Measurements from ENCODE around the gene EIF2B2. TPM values are rescaled to one million over a fixed set of nuclear protein-coding genes. Genes with fewer than 3 reads are reported as not detected.

The EIF2B2 gene
- total RNA-seq, 2 donors from 2014 or later, result 12.9 to 17.1 TPM

GRCh38 chr14:75030147-75030546 lies 27.4 kb downstream of the EIF2B2 start:
- intact Hi-C loops (cut with DNase I), result no loop called here
- H3K4me1 ChIP-seq, result no peaks in the 10 kb centered on the region
- H3K27ac ChIP-seq, result no peak overlapping the region

GRCh38 chr14:75032939-75033338 lies 30.2 kb downstream of the EIF2B2 start:
- ATAC-seq, result no peak
- 89 to 96% methylated on average over 2 of the region's 2 CpGs for WGBS, 2 donors
- Histone ChIP-seq H3K27me3 (no peaks in the 10 kb centered on the region), H3K27ac (no peak overlapping the region), H3K4me1 (no peaks in the 10 kb centered on the region), H3K9me3 (no peaks in the 10 kb centered on the region), H3K36me3 (replicated peaks in 1 of 2; ENCODE audit: insufficient read depth in 1 of 2, low read depth in 2 of 2) (peaks cover 0 to 10% of the 10 kb centered on the region in 2 donors), H3K4me3 (no peak overlapping the region)
- no peak for DNase-seq
- TF ChIP-seq POLR2A (IDR thresholded peaks at IDR 0.05) (no peak), CTCF (IDR thresholded peaks at IDR 0.05) (no peak)
- intact Hi-C loops (cut with DNase I), result no loop called here

More at GRCh38 chr14:75030147-75030546, 27.4 kb downstream of the EIF2B2 start:
- DNase-seq, result no peak
- Histone ChIP-seq H3K36me3 (replicated peaks in 1 of 2; ENCODE audit: insufficient read depth in 1 of 2, low read depth in 2 of 2) (peaks cover 0 to 8% of the 10 kb centered on the region in 2 donors), H3K27me3 (no peaks in the 10 kb centered on the region), H3K9me3 (no peaks in the 10 kb centered on the region), H3K4me3 (no peak overlapping the region)
- TF ChIP-seq POLR2A (IDR thresholded peaks at IDR 0.05) (no peak), CTCF (IDR thresholded peaks at IDR 0.05) (no peak)
- ATAC-seq, result no peak
- 0% methylated on average over 1 of the region's 1 CpG for WGBS, 2 donors

GRCh38 chr14:75040507-75040906 lies 37.8 kb downstream of the EIF2B2 start:
- H3K9me3 ChIP-seq, result no peaks in the 10 kb centered on the region
- ATAC-seq, result no peak
- no peak for DNase-seq
- TF ChIP-seq POLR2A (IDR thresholded peaks at IDR 0.05) (no peak), CTCF (IDR thresholded peaks at IDR 0.05) (no peak)
- H3K4me3 ChIP-seq, result no peak overlapping the region
- WGBS, 2 donors, result 50 to 59% methylated on average over 1 of the region's 1 CpG
- H3K36me3 ChIP-seq (replicated peaks in 1 of 2; ENCODE audit: insufficient read depth in 1 of 2, low read depth in 2 of 2), result peaks cover 0 to 2% of the 10 kb centered on the region in 2 donors
- intact Hi-C loops (cut with DNase I), result no loop called here
- H3K4me1 ChIP-seq, result peaks cover 32% of the 10 kb centered on the region
- no peaks in the 10 kb centered on the region for H3K27me3 ChIP-seq
- peak overlapping the region in 3 of 4 donors; percentile 5 to 74 (median 66) for H3K27ac ChIP-seq

- no peak for DNase-seq
- intact Hi-C loops (cut with DNase I), result no loop called here
- Histone ChIP-seq H3K4me1 (peaks cover 32% of the 10 kb centered on the region), H3K27me3 (no peaks in the 10 kb centered on the region), H3K27ac (peak overlapping the region in 3 of 4 donors; percentile 59 to 74 (median 66)), H3K36me3 (replicated peaks in 1 of 2; ENCODE audit: insufficient read depth in 1 of 2, low read depth in 2 of 2) (peaks cover 0 to 2% of the 10 kb centered on the region in 2 donors), H3K4me3 (no peak overlapping the region), H3K9me3 (no peaks in the 10 kb centered on the region)
- TF ChIP-seq CTCF (IDR thresholded peaks at IDR 0.05) (no peak), POLR2A (IDR thresholded peaks at IDR 0.05) (no peak)
- WGBS, 2 donors, result 100% methylated on average over 2 of the region's 2 CpGs
- no peak for ATAC-seq
These were observed 38.2 kb downstream of the EIF2B2 start for GRCh38 chr14:75040959-75041358.

GRCh38 chr14:75041613-75042012 lies 38.9 kb downstream of the EIF2B2 start:
- DNase-seq (peak in 3 of 4 donors; percentile 25 to 42 (median 34)), ATAC-seq (peak; percentile 84)
- H3K4me3 ChIP-seq, result no peak overlapping the region
- TF ChIP-seq CTCF (IDR thresholded peaks at IDR 0.05) (no peak), POLR2A (IDR thresholded peaks at IDR 0.05) (no peak)
- H3K4me1 ChIP-seq, result peaks cover 32% of the 10 kb centered on the region
- no peaks in the 10 kb centered on the region for H3K9me3 ChIP-seq
- no peaks in the 10 kb centered on the region for H3K27me3 ChIP-seq
- WGBS, 2 donors, result 19 to 22% methylated on average over 4 of the region's 4 CpGs
- peaks cover 0 to 2% of the 10 kb centered on the region in 2 donors for H3K36me3 ChIP-seq (replicated peaks in 1 of 2; ENCODE audit: insufficient read depth in 1 of 2, low read depth in 2 of 2)
- intact Hi-C loops (cut with DNase I), result no loop called here
- H3K27ac ChIP-seq, result peak overlapping the region in 3 of 4 donors; percentile 59 to 74 (median 66)

All from body of pancreas (tissue), 4 donors.